Left ventricle myocardium inferior (tissue), 1 donor: Measurements from ENCODE around the gene PCDHGA6. TPM values are rescaled to one million over a fixed set of nuclear protein-coding genes. Genes with fewer than 3 reads are reported as not detected.
"Not testable (repeated sequence)": the region's sequence is repeated elsewhere in the genome, so short reads cannot be mapped to it uniquely, and the experiment has no call there.

Source experiments
- DNase-seq: peaks from one replicate; pipeline ENCODE4 v3.0.0-alpha.2; 2020
- H3K27ac ChIP-seq: fragments of 200-600 bp; replicated peaks from 2 replicates; pipeline ENCODE4 v1.8.0; 2021
- H3K27me3 ChIP-seq: fragments of 200-600 bp; 2 replicates; pipeline ENCODE4 v1.8.0; 2021; ENCODE audit warnings: low read depth
- H3K36me3 ChIP-seq: fragments of 200-600 bp; 2 replicates; pipeline ENCODE4 v1.8.0; 2021
- H3K4me1 ChIP-seq: fragments of 200-600 bp; 2 replicates; pipeline ENCODE4 v1.8.0; 2021
- H3K4me3 ChIP-seq: fragments of 200-600 bp; 2 replicates; pipeline ENCODE4 v1.8.0; 2021; ENCODE audit warnings: mild to moderate bottlenecking, moderate library complexity
- H3K9me3 ChIP-seq: fragments of 200-600 bp; replicated peaks from 2 replicates; pipeline ENCODE4 v1.8.0; 2021
- CTCF ChIP-seq: fragments of 200-600 bp; IDR thresholded peaks from 2 replicates; pipeline ENCODE4 v1.8.0; 2021; ENCODE audit warnings: antibody characterized with exemption, mild to moderate bottlenecking, borderline replicate concordance
- intact Hi-C: fragments of 100-400 bp; cut with micrococcal nuclease; formaldehyde crosslinking; loops from one replicate; pipeline ENCODE4 v1.11.0; 2022
- total RNA-seq: library from RNA; stranded (reverse); fragmentation: NEBNext Ultra II Directional; extraction: Animal tissue kit (Norgen Biotek cat#: 25700); gene quantifications from one replicate; pipeline ENCODE4 v1.2.1, GENCODE V29; 2021
- donor health status: DM: no; HTN: yes; CAD: no; lungs with severe emphysema.

The PCDHGA6 gene
- total RNA-seq, 1 donor from 2014 or later, result 5.6 TPM

- Histone ChIP-seq H3K4me1 (peaks cover 24% of the 10 kb centered on the region), H3K4me3 (peak within 1 kb of the TSS; percentile 44), H3K27ac (no peak within 1 kb of the TSS), H3K36me3 (peaks cover 34% of the 10 kb centered on the region), H3K9me3 (peaks cover 96% of the 10 kb centered on the region), H3K27me3 (no peaks in the 10 kb centered on the region)
- peak; percentile 45 for TF ChIP-seq CTCF
- intact Hi-C loops, result no loop called here
- no peak for DNase-seq
These were observed 29.0 kb downstream of the PCDHGA6 start, which contains the start of gene PCDHGA9 for GRCh38 chr5:141402553-141403243. Gene PCDHGA9, plus strand, starts transcription at chr5:141402778. Its CDS starts 175 bp downstream, at chr5:141402953.

- Histone ChIP-seq H3K4me3 (peak overlapping the region; percentile 44), H3K4me1 (peaks cover 24% of the 10 kb centered on the region), H3K9me3 (peaks cover 100% of the 10 kb centered on the region), H3K27ac (no peak overlapping the region), H3K36me3 (peaks cover 34% of the 10 kb centered on the region), H3K27me3 (no peaks in the 10 kb centered on the region)
- no peak for TF ChIP-seq CTCF
- intact Hi-C loops, result no loop called here
- DNase-seq, result no peak
These were observed 29.7 kb downstream of the PCDHGA6 start for GRCh38 chr5:141403387-141403786.

GRCh38 chr5:141407790-141408505 is 34.3 kb downstream of the PCDHGA6 start, which contains the start of gene PCDHGB6:
Gene PCDHGB6, plus strand, starts transcription at chr5:141408021. Its CDS starts 182 bp downstream, at chr5:141408203.
- peak within 1 kb of the TSS; percentile 58 for H3K4me3 ChIP-seq
- H3K27ac ChIP-seq, result peak within 1 kb of the TSS; percentile 68
- peaks cover 22% of the 10 kb centered on the region for H3K4me1 ChIP-seq
- H3K27me3 ChIP-seq, intact Hi-C loops: not testable (repeated sequence)
- H3K9me3 ChIP-seq, result peaks cover 100% of the 10 kb centered on the region
- TF ChIP-seq CTCF, result peak; percentile 72
- DNase-seq, result peak; percentile 52
- peaks cover 54% of the 10 kb centered on the region for H3K36me3 ChIP-seq

GRCh38 chr5:141409598-141410306 is 36.1 kb downstream of the PCDHGA6 start:
- peaks cover 54% of the 10 kb centered on the region for H3K36me3 ChIP-seq
- TF ChIP-seq CTCF, result no peak
- peaks cover 100% of the 10 kb centered on the region for H3K9me3 ChIP-seq
- DNase-seq, result no peak
- H3K27me3 ChIP-seq, result no peaks in the 10 kb centered on the region
- peaks cover 36% of the 10 kb centered on the region for H3K4me1 ChIP-seq
- no peak overlapping the region for H3K4me3 ChIP-seq
- intact Hi-C loops, result loop anchor here (10.0 kb wide), 1 partner anchor 145 kb away; no protein-coding TSS in a partner anchor
- H3K27ac ChIP-seq, result no peak overlapping the region

- no peak for DNase-seq
- H3K4me3 ChIP-seq, result no peak overlapping the region
- H3K27ac ChIP-seq, result no peak overlapping the region
- H3K9me3 ChIP-seq, result peaks cover 100% of the 10 kb centered on the region
- H3K4me1 ChIP-seq, result peaks cover 36% of the 10 kb centered on the region
- H3K36me3 ChIP-seq, result peaks cover 41% of the 10 kb centered on the region
- intact Hi-C loops, result loop anchor here (10.0 kb wide), 1 partner anchor 143 kb away; no protein-coding TSS in a partner anchor
- no peak for TF ChIP-seq CTCF
- no peaks in the 10 kb centered on the region for H3K27me3 ChIP-seq
These were observed 37.9 kb downstream of the PCDHGA6 start for GRCh38 chr5:141411575-141411974.
